Activated CD4-positive, alpha-beta T cell treated with anti-CD3 and anti-CD28 coated beads, Interleukin-2, amount 50 U/mL, for 4 hours (primary cell): ENCODE measurements around the gene NRXN3.
"Not testable (repeated sequence)": the region's sequence is repeated elsewhere in the genome, so short reads cannot be mapped to it uniquely, and the experiment has no call there.

Source experiments
- DNase-seq, 2 experiments: peaks; one replicate each; pipeline ENCODE4 v3.0.0-alpha.2; 2020

Gene NRXN3

GRCh38 chr14:79096811-79097210 is 926.6 kb downstream of the NRXN3 start:
- no peak for DNase-seq

DNA sequence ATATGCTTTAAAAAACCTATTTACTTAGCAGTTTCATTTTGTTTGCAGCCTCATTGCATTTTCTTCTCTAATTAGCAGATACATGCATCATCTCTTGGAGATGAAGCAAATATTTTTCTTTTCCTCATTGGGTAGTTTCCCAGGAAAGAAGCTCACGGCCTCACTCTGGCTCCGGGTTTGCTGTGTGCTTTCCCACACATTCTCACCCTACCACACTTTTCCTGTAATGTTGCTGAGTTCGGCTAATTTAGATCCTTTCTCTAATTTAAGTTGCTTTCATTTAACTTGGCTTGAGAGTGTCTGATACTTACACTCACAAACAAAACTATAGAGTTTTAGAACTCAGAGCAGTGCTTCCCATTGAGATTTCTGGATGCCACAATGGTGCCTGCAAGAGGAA is 928.2 kb downstream of the NRXN3 start:
- DNase-seq: no peak

GRCh38 chr14:79100578-79100977 is 930.4 kb downstream of the NRXN3 start:
- DNase-seq: no peak

DNA sequence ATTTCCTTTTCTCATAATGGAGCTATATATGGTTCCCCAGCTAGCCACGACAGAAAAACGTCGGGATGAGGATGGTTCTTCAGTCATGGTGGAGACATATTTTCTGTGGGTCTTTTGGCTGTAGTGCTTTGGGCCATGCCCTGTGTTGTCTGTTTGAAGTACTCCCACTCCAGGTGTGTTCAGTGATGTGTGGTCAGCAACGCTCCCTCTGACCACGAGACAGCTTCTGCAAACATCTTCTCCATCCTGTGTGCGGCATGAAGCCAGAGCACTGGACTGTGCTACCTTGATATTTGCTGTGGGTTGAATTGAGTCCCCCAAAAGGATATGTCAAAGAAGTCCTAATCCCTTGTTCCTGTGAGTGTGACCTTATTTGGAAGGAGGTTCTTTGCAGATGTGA is 931.2 kb downstream of the NRXN3 start:
- no peak for DNase-seq

- DNase-seq: no peak
Observed at GRCh38 chr14:79103764-79104163, 933.6 kb downstream of the NRXN3 start.

- not testable (repeated sequence) for DNase-seq
Observed at GRCh38 chr14:79110564-79110963, 940.4 kb downstream of the NRXN3 start.

DNA sequence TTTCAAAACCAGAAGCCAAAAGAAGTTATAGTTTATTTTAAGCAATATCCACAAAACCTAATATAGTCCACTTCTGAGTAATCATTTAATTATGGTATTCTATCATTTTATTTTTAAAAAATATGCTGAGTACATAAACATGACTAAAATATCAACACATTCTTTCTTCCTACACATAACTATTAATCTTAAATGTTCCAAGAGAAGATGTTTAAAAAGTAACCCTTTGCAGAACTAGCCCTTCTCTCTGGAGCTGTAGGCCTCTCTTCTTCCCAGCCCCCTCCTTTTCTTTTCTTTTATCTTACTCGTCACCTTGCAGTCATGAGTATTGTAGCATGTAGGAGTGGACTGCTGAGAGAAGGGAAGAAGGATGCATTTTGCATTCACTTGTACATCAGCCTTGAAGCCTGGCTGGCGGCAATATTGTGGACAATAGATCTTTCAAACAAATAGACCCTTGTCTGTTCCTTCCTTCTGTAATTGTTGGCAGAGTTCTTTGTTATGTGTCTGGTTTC is 941.9 kb downstream of the NRXN3 start:
- no peak for DNase-seq

GRCh38 chr14:79117561-79117960 is 947.4 kb downstream of the NRXN3 start:
- DNase-seq: no peak

- DNase-seq: no peak
Observed at GRCh38 chr14:79118291-79118690, 948.1 kb downstream of the NRXN3 start.

- DNase-seq: no peak
Observed at GRCh38 chr14:79134361-79134760, 964.2 kb downstream of the NRXN3 start.

GRCh38 chr14:79136071-79137044 is 966.2 kb downstream of the NRXN3 start:
- DNase-seq: no peak

- DNase-seq: no peak
Observed at GRCh38 chr14:79137045-79137430, 966.9 kb downstream of the NRXN3 start.

- no peak for DNase-seq
Observed at GRCh38 chr14:79137836-79138235, 967.7 kb downstream of the NRXN3 start.

DNA sequence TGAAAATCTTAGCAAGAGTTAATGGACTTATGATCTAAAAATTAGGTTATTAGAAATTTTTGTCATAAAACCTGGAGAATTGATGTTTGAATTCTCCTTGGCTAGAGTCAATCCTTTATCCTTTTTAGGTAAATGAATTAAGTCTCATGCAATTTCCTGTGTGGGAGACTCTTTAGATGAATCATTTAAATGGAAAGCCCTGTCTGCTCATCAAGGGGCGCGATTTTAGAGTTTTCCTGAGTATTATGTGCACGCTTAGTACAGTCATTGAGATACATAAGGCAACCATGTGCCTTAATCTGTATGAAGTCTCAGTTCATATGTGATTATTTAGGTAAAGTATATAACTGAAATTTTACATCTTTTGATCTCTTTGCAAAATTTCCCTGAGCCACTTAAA is 974.7 kb downstream of the NRXN3 start:
- no peak for DNase-seq

- DNase-seq: no peak
Observed at GRCh38 chr14:79150226-79150625, 980.1 kb downstream of the NRXN3 start.

DNA sequence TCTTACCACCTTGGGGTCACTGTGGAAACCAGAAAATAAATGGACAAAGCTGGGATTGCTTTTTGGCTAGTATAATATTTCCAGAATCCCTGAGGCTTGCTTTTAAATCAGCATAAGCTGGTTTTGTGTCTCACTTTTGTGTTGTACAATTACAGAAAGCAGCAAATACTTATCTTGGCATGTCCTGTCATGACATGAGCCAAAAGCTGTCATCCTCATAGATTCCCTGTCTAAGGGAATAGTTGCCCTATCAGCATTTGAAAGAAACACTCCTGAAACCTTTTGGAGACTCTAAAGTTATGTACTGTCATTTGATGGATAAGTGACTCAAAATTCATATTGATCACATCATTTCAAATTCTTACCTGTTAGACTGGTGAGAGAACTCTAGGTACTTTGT is 987.2 kb downstream of the NRXN3 start:
- DNase-seq: no peak

- no peak for DNase-seq
Observed at GRCh38 chr14:79161571-79161970, 991.4 kb downstream of the NRXN3 start.

GRCh38 chr14:79162833-79163232 is 992.7 kb downstream of the NRXN3 start:
- no peak for DNase-seq

DNA sequence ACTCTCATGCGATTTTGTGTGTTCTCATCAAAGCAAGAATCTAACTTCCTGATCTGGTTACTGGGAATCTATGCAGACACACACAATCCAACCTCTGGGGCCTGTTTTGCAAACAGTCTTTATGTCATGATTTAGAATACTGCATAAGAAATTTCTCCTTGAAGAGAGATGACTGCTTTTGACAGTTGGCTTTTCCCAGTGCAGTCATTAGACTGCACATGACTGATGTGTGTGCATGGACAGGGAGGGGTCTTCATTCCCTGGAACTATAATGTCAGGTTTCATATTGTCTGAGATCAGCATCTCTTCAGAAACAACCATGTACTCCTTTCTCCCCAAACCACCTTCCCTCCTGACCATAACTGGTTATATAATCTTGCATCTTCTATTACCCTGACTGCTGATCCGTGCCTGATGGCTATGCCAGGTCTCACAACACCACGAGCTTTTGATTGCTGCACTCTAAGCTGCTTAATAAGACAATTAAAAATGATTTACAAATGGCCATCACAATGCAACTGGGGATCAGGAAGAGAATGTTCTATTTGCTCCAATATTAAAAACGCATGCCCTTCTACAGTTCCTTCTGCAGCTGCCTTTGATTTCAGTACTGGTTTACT is 995.4 kb downstream of the NRXN3 start:
- no peak for DNase-seq

GRCh38 chr14:79166171-79166570 is 996.0 kb downstream of the NRXN3 start:
- DNase-seq: no peak

DNA sequence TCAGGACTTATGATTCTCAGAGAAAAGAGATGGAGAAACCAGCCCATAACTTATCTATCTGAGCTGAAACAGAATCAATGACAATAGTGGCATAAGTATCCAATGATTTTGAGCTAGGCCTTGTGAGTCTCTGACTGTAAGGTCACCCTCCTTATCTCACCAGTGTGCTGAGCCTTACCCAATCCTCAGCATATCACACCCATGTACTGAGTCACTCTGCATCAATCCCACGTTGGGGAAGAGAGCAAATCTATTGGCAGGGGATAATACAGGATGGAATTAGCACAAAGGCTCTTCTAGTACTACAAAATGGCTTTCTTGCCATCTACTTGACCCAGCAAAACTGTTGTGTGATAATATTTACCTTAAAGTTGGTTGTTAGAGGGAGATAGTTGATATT is 997.8 kb downstream of the NRXN3 start:
- DNase-seq: no peak

GRCh38 chr14:79175671-79176070 is 1005.5 kb downstream of the NRXN3 start:
- no peak for DNase-seq

GRCh38 chr14:79177106-79177505 is 1006.9 kb downstream of the NRXN3 start:
- no peak for DNase-seq

GRCh38 chr14:79178719-79179118 is 1008.5 kb downstream of the NRXN3 start:
- no peak for DNase-seq
